CD14-positive monocyte (primary cell): ENCODE measurements around the gene COL21A1. TPM values are rescaled to one million over a fixed set of nuclear protein-coding genes. Genes with fewer than 3 reads are reported as not detected.

Source experiments
- DNase-seq, 3 donors: peaks; one replicate each; pipeline ENCODE4 v3.0.0-alpha.2; 2011 to 2022
- H2AFZ ChIP-seq: 2 replicates; pipeline ENCODE4 v1.6.0; 2012; ENCODE audit warnings: mild to moderate bottlenecking, low read depth, low read length, inconsistent platforms; ENCODE audit not compliant: insufficient read depth, poor library complexity, severe bottlenecking
- H3K27ac ChIP-seq, 2 donors: 1 replicate in 1 of 2; 2 replicates in 1 of 2; pipeline ENCODE4 v1.5.1; 2012 to 2013; ENCODE audit warnings: low read length in 2 of 2, control low read depth in 1 of 2, inconsistent platforms in 1 of 2, low read depth in 1 of 2, mild to moderate bottlenecking in 1 of 2
- H3K27me3 ChIP-seq, 2 donors: one replicate each; pipeline versions ENCODE4 v1.6.0 to v1.6.1; 2011 to 2013; ENCODE audit warnings: low read length in 2 of 2; ENCODE audit not compliant: control insufficient read depth in 2 of 2, insufficient read depth in 2 of 2
- H3K36me3 ChIP-seq, 2 donors: replicated peaks in 1 of 2; 1 replicate in 1 of 2; 2 replicates in 1 of 2; pipeline versions ENCODE4 v1.5.1 to v1.6.1; 2012 to 2013; ENCODE audit warnings: low read length in 2 of 2, control low read depth in 1 of 2, inconsistent platforms in 1 of 2, mild to moderate bottlenecking in 1 of 2; ENCODE audit not compliant: insufficient read depth in 2 of 2, control insufficient read depth in 1 of 2
- H3K4me1 ChIP-seq, 2 donors: 1 replicate in 1 of 2; 2 replicates in 1 of 2; pipeline versions ENCODE4 v1.5.1 to v1.6.1; 2012 to 2013; ENCODE audit warnings: low read length in 2 of 2, control low read depth in 1 of 2, inconsistent platforms in 1 of 2, mild to moderate bottlenecking in 1 of 2, moderate library complexity in 1 of 2; ENCODE audit not compliant: insufficient read depth in 2 of 2, control insufficient read depth in 1 of 2
- H3K4me2 ChIP-seq: replicated peaks from 2 replicates; pipeline ENCODE3; 2012; ENCODE audit warnings: low read length, moderate library complexity, mild to moderate bottlenecking; ENCODE audit not compliant: poor library complexity, severe bottlenecking; ENCODE audit errors: extremely low read depth
- H3K4me3 ChIP-seq, 3 experiments: fragments of 200-600 bp in 1 of 3; sonication (generic) in 1 of 3; replicated peaks in 1 of 3; 1 replicate in 2 of 3; 2 replicates in 1 of 3; pipeline ENCODE4 v1.5.1; 2011 to 2013; ENCODE audit warnings: low read length in 3 of 3, mild to moderate bottlenecking in 3 of 3, control low read depth in 2 of 3, low read depth in 2 of 3, inconsistent platforms in 1 of 3, moderate library complexity in 1 of 3
- H3K79me2 ChIP-seq: 2 replicates; pipeline ENCODE4 v1.6.0; 2012; ENCODE audit warnings: mild to moderate bottlenecking, control low read depth, inconsistent platforms, low read length, moderate library complexity; ENCODE audit not compliant: insufficient read depth
- H3K9ac ChIP-seq: 2 replicates; pipeline ENCODE4 v1.6.0; 2017; ENCODE audit warnings: low read length, mild to moderate bottlenecking; ENCODE audit not compliant: insufficient read depth, poor library complexity, severe bottlenecking
- H3K9me3 ChIP-seq, 2 donors: replicated peaks in 1 of 2; 1 replicate in 1 of 2; 2 replicates in 1 of 2; pipeline versions ENCODE4 v1.5.1 to v1.6.1; 2012 to 2013; ENCODE audit warnings: low read length in 2 of 2, control low read depth in 1 of 2; ENCODE audit not compliant: control insufficient read depth in 1 of 2, insufficient read depth in 1 of 2
- H4K20me1 ChIP-seq: 2 replicates; pipeline ENCODE4 v1.6.0; 2012; ENCODE audit warnings: mild to moderate bottlenecking, low read length, control low read depth, moderate library complexity; ENCODE audit not compliant: insufficient read depth
- H3K27ac Mint-ChIP-seq, 7 donors: one replicate each; pipeline ENCODE4 v1.8.0; 2020; ENCODE audit warnings: mild to moderate bottlenecking in 7 of 7, mixed read lengths in 7 of 7, moderate library complexity in 6 of 7, inconsistent platforms in 2 of 7
- H3K27me3 Mint-ChIP-seq, 3 donors: one replicate each; pipeline ENCODE4 v1.8.0; 2021 to 2022; ENCODE audit warnings: low read depth in 3 of 3, mild to moderate bottlenecking in 3 of 3, mixed read lengths in 3 of 3, moderate library complexity in 3 of 3, inconsistent platforms in 1 of 3
- H3K36me3 Mint-ChIP-seq, 2 donors: one replicate each; pipeline ENCODE4 v1.8.0; 2020; ENCODE audit warnings: mixed read lengths in 2 of 2, inconsistent platforms in 1 of 2, mild to moderate bottlenecking in 1 of 2
- H3K4me1 Mint-ChIP-seq: one replicate; pipeline ENCODE4 v1.8.0; 2020; ENCODE audit warnings: mild to moderate bottlenecking, mixed read lengths
- H3K4me3 Mint-ChIP-seq, 2 donors: one replicate each; pipeline ENCODE4 v1.8.0; 2020; ENCODE audit warnings: mild to moderate bottlenecking in 2 of 2, mixed read lengths in 2 of 2, moderate library complexity in 1 of 2
- H3K9me3 Mint-ChIP-seq, 7 donors: one replicate each; pipeline ENCODE4 v1.8.0; 2020 to 2022; ENCODE audit warnings: mixed read lengths in 7 of 7, mild to moderate bottlenecking in 6 of 7, moderate library complexity in 6 of 7, inconsistent platforms in 2 of 7
- intact Hi-C, 2 donors: fragments of 100-400 bp; cut with micrococcal nuclease; formaldehyde crosslinking; loops; one replicate each; pipeline versions ENCODE4 v1.15.0 to v1.15.1; 2023
- polyA plus RNA-seq, 3 donors: library from polyadenylated mRNA; depleted of rRNA in 1 of 3; unstranded in 2 of 3; stranded (reverse) in 1 of 3; fragments of 300-500 nt in 2 of 3; fragments of >200 nt in 1 of 3; fragmentation: Illumina TruSeq in 2 of 3; gene quantifications; 1 replicate in 2 of 3; 2 replicates in 1 of 3; pipeline ENCODE4 v1.2.3, GENCODE V29; 2012 to 2021
- TF ChIP-seq, protein P1 (sequence below): fragments of 200-600 bp; IDR thresholded peaks from one replicate; pipeline ENCODE4 v1.8.0; 2022; ENCODE audit warnings: antibody characterized with exemption, mild to moderate bottlenecking

The COL21A1 gene
- polyA plus RNA-seq, 3 donors: 0.03 TPM; not detected in 2

DNA sequence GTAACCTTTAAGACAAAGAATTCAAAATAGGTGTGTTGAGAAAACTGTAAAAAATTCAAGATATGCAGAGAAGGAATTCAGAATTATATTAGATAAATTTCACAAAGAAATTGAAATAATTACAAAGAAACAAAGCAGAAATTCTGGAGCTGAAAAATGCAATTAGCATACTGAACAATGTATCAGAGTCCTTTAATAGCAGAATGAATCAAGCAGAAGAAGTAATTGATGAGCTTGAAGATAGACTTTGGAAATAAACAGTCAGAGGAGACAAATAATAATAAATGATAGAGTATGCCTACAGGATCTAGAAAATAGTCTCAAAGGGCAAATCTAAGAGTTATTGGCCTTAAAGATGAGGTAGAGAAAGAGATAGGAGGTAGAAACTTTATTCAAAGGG, 131.7 kb downstream of the COL21A1 start:
- Histone ChIP-seq H3K27me3 (no peaks in the 10 kb centered on the region), H3K9ac (no peak overlapping the region), H3K9me3 (peaks cover 0 to 6% of the 10 kb centered on the region in 2 donors), H3K4me1 (no peaks in the 10 kb centered on the region), H3K27ac (no peak overlapping the region), H2AFZ (no peak overlapping the region), H3K79me2 (no peaks in the 10 kb centered on the region), H4K20me1 (no peaks in the 10 kb centered on the region), H3K4me3 (no peak overlapping the region), H3K4me2 (no peak overlapping the region), H3K36me3 (no peaks in the 10 kb centered on the region)
- H3K4me3 Mint-ChIP-seq: no peak overlapping the region
- H3K4me1 Mint-ChIP-seq: no peaks in the 10 kb centered on the region
- no peak for DNase-seq
- no peaks in the 10 kb centered on the region for H3K36me3 Mint-ChIP-seq
- intact Hi-C loops: no loop called here
- TF ChIP-seq, protein P1, sequence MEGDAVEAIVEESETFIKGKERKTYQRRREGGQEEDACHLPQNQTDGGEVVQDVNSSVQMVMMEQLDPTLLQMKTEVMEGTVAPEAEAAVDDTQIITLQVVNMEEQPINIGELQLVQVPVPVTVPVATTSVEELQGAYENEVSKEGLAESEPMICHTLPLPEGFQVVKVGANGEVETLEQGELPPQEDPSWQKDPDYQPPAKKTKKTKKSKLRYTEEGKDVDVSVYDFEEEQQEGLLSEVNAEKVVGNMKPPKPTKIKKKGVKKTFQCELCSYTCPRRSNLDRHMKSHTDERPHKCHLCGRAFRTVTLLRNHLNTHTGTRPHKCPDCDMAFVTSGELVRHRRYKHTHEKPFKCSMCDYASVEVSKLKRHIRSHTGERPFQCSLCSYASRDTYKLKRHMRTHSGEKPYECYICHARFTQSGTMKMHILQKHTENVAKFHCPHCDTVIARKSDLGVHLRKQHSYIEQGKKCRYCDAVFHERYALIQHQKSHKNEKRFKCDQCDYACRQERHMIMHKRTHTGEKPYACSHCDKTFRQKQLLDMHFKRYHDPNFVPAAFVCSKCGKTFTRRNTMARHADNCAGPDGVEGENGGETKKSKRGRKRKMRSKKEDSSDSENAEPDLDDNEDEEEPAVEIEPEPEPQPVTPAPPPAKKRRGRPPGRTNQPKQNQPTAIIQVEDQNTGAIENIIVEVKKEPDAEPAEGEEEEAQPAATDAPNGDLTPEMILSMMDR: no peak
- peaks cover 0 to 2% (median 0%) of the 10 kb centered on the region in 3 donors for H3K27me3 Mint-ChIP-seq
- H3K27ac Mint-ChIP-seq: no peak overlapping the region
- H3K9me3 Mint-ChIP-seq: peaks cover 7 to 35% (median 14%) of the 10 kb centered on the region in 7 donors

DNA sequence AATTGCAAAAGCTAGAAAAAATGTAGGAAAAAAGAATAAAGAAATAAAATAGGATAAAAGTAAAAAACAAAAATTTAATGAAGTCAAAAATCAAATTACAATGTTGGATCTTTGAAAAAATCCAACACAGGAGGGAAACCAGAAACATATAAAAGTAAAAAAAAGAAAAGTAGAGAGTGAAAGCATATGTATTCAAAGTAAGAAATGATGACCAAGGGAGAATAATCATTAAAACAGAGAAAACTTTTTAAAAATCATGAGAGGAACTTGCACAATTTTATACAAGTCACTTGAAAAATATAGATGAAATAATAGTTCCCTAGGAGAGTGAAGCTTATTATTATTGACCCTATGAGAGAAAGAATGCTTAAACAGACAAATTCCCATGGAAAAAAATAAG, 138.2 kb downstream of the COL21A1 start:
- intact Hi-C loops: no loop called here
- TF ChIP-seq, protein P1: no peak
- H3K27ac Mint-ChIP-seq: no peak overlapping the region
- Histone ChIP-seq H3K4me1 (no peaks in the 10 kb centered on the region), H3K4me3 (no peak overlapping the region), H3K36me3 (no peaks in the 10 kb centered on the region), H3K27ac (no peak overlapping the region), H3K4me2 (no peak overlapping the region), H3K27me3 (no peaks in the 10 kb centered on the region), H3K79me2 (no peaks in the 10 kb centered on the region), H2AFZ (no peak overlapping the region), H4K20me1 (no peaks in the 10 kb centered on the region), H3K9ac (no peak overlapping the region), H3K9me3 (peaks cover 0 to 6% of the 10 kb centered on the region in 2 donors)
- peaks cover 2% of the 10 kb centered on the region for H3K4me1 Mint-ChIP-seq
- no peak for DNase-seq
- H3K4me3 Mint-ChIP-seq: no peak overlapping the region
- no peaks in the 10 kb centered on the region for H3K36me3 Mint-ChIP-seq
- peaks cover 7 to 19% (median 14%) of the 10 kb centered on the region in 7 donors for H3K9me3 Mint-ChIP-seq
- peaks cover 0 to 2% (median 2%) of the 10 kb centered on the region in 3 donors for H3K27me3 Mint-ChIP-seq
